C4-2B (cell line): Measurements from ENCODE around the gene AURKB.

Source experiments
- CTCF ChIP-seq: fragments of 450-650 bp; conservative IDR thresholded peaks from 2 replicates; pipeline ENCODE4 v1.5.1; 2017; ENCODE audit warnings: mild to moderate bottlenecking
- ZFX ChIP-seq: fragments of 450-650 bp; IDR thresholded peaks from 2 replicates; pipeline ENCODE4 v1.6.1; 2017

GRCh38 chr17:8188263-8188839 is 22.0 kb downstream of the AURKB start:
- no peak for TF ChIP-seq CTCF
- no peak for TF ChIP-seq ZFX
